ENCODE data around the gene PHYH. TPM values are rescaled to one million over a fixed set of nuclear protein-coding genes. Genes with fewer than 3 reads are reported as not detected.
"Not testable (repeated sequence)": the region's sequence is repeated elsewhere in the genome, so short reads cannot be mapped to it uniquely, and the experiment has no call there.

The PHYH gene
- total RNA-seq, 1 donor from 2014 or later = 20.0 TPM

- no peak for TF ChIP-seq CTCF (conservative IDR thresholded peaks at IDR 0.05; ENCODE audit: low read depth, low read length)
- H3K4me3 ChIP-seq (ENCODE audit: low read depth, low read length) = no peak overlapping the region
- no peak for DNase-seq (ENCODE audit: low read depth)
Measured at GRCh38 chr10:13239923-13240322, 59.9 kb downstream of the PHYH start.

DNA sequence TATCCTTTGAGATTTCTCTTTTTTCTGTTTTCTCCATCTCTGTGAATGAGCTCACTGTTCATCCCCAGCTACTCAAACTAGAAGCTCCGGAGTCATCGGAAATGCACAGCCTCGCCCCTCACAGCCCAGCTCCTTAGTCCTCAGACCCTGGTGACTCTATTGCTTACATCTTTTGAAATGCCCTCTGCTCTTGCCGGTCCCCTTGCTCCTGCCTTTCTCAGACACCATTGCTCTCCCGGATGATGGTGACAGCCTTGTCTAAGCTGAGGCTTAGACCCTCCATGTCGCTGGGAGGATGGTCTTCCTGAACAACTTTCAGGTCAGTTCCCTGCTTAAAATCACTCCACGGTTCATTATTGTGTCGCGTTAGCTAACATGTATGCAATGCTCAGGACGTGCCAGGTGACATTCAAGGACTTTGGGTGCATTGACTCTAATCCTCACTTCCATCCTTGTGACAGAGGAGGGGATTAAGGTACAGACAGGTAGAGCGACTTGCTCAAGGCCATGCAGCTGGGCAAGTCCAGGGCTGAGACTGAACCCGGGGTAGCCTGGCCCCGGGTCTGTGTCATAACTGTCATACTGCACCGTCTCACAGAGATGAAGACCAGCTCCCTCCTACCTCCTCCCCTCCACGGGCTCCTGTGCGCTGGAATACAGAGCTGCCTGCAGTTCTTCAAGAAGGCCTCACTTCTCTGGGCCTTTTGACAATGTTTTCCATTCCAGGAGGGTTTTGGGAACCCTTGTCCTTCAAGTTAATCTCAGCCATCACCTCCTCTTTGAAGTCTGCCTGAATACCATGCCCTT lies 61.4 kb downstream of the PHYH start:
- TF ChIP-seq CTCF (conservative IDR thresholded peaks at IDR 0.05; ENCODE audit: low read depth, low read length) = no peak
- no peak overlapping the region for H3K4me3 ChIP-seq (ENCODE audit: low read depth, low read length)
- DNase-seq (ENCODE audit: low read depth) = no peak

DNA sequence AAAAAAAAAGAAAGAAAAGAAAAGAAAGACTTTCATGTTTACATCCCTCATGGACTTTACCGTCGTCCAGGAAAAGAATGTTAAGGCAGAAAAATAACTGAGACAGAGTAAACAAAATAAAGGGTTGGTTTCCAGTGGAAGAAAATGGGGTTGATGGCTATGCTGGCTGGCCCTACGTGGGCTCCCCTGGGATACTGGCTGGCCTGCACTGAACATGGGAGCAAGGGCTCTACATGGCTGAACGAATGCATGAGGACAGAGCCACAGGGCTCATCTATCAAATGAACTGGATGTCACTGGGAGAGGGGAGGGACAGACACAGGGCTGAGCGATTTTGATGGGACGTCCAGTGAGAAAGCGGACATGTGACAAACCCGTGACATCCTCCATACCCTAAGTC lies 63.2 kb downstream of the PHYH start:
- no peak overlapping the region for H3K4me3 ChIP-seq (ENCODE audit: low read depth, low read length)
- no peak for DNase-seq (ENCODE audit: low read depth)
- no peak for TF ChIP-seq CTCF (conservative IDR thresholded peaks at IDR 0.05; ENCODE audit: low read depth, low read length)

DNA sequence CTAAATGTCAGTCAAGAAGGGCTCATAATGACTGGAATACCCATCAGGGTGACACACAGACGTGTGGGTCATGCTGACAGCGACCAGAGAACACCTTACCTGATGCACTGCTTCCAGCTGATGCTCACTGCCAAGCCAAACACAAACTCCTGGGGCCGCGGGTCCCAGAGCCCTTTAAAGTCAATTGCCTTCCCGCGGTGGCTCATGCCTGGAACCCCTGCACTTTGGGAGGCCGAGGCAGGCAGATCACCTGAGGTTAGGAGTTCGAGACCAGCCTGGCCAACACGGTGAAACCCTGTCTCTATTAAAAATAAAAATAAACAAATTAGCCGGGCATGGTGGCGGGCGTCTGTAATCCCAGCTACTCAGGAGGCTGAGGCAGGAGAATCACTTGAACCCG lies 65.1 kb downstream of the PHYH start:
- DNase-seq (ENCODE audit: low read depth); H3K4me3 ChIP-seq (ENCODE audit: low read depth, low read length): not testable (repeated sequence)

DNA sequence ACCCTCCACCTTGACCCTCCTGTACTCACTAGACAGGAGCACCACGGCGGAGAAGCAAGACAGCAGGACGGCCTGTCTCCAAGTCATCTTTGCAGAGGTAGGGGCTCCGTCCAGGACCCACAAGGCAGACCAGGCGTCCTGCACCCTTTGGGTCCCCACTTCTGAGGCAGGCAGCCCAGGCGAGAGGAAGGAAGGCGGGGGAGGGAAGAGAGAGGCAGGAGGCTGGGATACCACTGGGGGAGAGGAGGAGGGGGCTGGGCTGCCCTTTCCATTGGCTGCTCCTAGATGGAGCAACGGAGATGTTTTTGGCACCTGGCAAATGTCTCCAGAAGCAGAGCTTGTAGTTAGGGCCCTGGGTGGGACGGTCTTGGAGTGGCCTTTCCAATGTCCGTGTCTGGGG lies 65.7 kb downstream of the PHYH start, which contains the start of gene UCMA:
UCMA (minus strand) TSS at position 203 of the 400 bp plus-strand sequence; CDS start at position 87, 116 bp downstream.
- DNase-seq (ENCODE audit: low read depth) = no peak
- no peak within 1 kb of the TSS for H3K4me3 ChIP-seq (ENCODE audit: low read depth, low read length)
- no peak for TF ChIP-seq CTCF (conservative IDR thresholded peaks at IDR 0.05; ENCODE audit: low read depth, low read length)

DNA sequence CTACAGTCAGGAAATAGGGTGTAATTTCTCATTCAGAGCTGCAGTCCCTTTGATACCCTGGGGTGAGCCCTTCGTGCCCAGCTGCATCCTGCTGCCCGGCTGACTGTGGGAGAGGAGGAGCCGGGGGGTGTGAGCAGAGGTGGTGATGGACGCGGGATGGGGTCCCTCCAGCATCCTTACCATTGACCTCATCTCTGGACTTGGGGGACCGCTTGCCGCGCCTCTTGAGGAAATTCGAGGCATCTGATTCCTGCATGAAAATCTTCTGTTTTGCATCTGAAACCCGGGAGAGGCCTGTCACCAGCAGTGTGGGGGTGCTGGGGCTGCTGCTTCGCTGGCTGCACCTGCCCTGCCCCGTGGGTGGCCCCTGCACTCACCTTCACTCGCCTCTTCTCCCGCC lies 66.5 kb downstream of the PHYH start:
- no peak for TF ChIP-seq CTCF (conservative IDR thresholded peaks at IDR 0.05; ENCODE audit: low read depth, low read length)
- H3K4me3 ChIP-seq (ENCODE audit: low read depth, low read length) = no peak overlapping the region
- DNase-seq (ENCODE audit: low read depth) = no peak

DNA sequence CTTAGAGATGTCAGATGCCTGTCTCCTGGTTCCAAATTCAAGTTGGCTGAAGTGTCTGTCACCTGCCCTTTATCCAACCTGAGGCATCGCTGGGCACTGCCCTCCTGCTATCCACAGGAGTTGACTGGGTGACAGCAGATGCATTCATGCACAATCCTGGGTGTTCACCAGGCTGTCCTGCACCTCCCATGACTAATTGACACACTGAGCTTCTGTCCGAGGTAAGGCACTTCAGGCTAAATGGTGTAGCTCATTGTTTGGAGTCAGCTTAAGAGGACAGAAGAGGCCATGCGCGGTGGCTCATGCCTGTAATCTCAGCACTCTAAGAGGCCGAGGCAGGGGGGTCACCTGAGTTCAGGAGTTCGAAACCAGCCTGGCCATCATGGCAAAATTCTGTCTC lies 68.1 kb downstream of the PHYH start:
- no peak for DNase-seq (ENCODE audit: low read depth)
- no peak overlapping the region for H3K4me3 ChIP-seq (ENCODE audit: low read depth, low read length)
- no peak for TF ChIP-seq CTCF (conservative IDR thresholded peaks at IDR 0.05; ENCODE audit: low read depth, low read length)
